Measurements from ENCODE around the gene HIGD2A.

DNA sequence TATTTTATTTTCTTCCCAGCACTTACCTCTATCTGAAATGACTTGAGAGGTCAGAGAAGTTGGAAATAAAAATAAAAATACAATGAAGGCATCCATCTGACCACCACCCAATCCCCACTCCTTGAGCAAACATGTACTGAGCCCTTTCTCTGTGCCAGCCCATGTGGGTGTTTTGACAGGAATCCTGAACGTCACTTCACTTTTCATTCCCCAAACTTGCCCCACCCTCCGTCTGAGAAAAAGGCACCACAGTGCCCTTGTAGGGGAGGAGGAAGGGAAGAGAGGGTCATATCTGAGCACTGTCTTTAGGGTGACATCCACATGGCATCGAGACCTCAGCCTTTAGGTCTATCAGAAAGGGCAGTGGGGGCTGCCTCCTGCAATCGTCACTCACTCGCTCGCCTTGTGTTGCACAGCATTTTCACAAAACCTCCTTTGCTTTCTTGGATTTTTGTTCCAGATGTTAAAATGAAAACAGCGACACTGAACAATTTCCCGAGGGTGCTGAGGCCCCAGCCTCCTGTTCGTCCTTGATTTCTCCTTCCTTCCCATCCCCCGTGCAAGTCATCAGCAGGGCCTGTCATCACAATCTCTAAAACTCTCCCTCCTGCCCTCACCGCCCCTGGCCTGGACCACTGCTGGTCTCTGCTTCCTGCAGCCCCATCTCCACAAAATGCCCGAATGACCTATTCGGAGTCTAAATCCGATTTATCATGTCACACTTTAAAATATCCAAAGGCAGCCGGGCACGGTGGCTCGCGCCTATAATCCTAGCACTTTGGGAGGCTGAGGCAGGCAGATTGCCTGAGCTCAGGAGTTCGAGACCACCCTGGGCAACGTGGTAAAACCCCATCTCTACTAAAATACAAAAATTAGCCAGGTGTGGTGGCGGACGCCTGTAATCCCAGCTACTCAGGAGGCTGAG, 13.0 kb downstream of the HIGD2A start:
- TF ChIP-seq, protein P1, sequence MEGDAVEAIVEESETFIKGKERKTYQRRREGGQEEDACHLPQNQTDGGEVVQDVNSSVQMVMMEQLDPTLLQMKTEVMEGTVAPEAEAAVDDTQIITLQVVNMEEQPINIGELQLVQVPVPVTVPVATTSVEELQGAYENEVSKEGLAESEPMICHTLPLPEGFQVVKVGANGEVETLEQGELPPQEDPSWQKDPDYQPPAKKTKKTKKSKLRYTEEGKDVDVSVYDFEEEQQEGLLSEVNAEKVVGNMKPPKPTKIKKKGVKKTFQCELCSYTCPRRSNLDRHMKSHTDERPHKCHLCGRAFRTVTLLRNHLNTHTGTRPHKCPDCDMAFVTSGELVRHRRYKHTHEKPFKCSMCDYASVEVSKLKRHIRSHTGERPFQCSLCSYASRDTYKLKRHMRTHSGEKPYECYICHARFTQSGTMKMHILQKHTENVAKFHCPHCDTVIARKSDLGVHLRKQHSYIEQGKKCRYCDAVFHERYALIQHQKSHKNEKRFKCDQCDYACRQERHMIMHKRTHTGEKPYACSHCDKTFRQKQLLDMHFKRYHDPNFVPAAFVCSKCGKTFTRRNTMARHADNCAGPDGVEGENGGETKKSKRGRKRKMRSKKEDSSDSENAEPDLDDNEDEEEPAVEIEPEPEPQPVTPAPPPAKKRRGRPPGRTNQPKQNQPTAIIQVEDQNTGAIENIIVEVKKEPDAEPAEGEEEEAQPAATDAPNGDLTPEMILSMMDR (IDR thresholded peaks at IDR 0.05; ENCODE audit: poor library complexity) = no peak
- TF ChIP-seq EZH2phosphoT487 (IDR thresholded peaks at IDR 0.05; ENCODE audit: low read depth, severe bottlenecking, unreplicated experiment) (no peak), EZH2 (IDR thresholded peaks at IDR 0.05; ENCODE audit: borderline replicate concordance) (no peak)

All from hepatocyte (in vitro differentiated cells).